ENCODE results near the gene MRM3.

DNA sequence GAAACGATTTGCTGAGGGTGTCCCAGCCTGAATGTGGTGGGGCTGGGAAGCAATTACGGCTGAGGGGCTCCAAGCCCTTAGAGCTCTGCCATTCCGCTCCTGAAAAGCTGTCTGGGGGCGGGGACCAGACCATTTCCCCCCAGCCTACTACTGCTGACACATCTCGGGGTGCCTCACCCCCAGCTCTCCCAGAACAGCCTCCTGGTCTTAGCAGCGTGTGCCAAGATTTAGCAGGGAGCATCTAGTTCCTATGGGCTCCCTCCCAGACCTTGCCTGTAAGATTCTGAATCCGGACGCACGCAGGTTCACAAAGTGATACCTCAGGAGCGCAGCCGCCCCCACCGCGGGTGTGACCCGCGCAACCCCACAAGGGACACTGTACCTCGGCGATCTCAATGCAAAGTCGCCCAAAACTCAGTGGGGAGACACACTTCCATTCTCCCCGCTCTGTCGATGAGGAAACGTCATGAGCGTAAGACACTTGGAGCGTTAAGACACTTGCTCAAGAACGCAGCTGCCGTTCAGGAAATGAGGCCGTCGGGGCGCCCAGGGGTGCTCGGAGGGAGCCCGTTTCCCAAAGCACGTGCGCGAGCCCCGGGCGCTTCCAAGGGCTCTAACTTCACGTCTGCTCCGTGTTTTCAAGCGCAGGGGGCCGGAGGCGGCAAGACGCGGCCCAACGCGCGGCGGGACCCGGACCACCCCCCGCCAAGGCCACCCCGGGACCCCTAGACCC is 30.7 kb upstream of the MRM3 start:
- TF ChIP-seq, protein P1, sequence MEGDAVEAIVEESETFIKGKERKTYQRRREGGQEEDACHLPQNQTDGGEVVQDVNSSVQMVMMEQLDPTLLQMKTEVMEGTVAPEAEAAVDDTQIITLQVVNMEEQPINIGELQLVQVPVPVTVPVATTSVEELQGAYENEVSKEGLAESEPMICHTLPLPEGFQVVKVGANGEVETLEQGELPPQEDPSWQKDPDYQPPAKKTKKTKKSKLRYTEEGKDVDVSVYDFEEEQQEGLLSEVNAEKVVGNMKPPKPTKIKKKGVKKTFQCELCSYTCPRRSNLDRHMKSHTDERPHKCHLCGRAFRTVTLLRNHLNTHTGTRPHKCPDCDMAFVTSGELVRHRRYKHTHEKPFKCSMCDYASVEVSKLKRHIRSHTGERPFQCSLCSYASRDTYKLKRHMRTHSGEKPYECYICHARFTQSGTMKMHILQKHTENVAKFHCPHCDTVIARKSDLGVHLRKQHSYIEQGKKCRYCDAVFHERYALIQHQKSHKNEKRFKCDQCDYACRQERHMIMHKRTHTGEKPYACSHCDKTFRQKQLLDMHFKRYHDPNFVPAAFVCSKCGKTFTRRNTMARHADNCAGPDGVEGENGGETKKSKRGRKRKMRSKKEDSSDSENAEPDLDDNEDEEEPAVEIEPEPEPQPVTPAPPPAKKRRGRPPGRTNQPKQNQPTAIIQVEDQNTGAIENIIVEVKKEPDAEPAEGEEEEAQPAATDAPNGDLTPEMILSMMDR (IDR thresholded peaks at IDR 0.05; ENCODE audit: low read depth, low read length, missing input control) = no peak
- TF ChIP-seq, protein P2, sequence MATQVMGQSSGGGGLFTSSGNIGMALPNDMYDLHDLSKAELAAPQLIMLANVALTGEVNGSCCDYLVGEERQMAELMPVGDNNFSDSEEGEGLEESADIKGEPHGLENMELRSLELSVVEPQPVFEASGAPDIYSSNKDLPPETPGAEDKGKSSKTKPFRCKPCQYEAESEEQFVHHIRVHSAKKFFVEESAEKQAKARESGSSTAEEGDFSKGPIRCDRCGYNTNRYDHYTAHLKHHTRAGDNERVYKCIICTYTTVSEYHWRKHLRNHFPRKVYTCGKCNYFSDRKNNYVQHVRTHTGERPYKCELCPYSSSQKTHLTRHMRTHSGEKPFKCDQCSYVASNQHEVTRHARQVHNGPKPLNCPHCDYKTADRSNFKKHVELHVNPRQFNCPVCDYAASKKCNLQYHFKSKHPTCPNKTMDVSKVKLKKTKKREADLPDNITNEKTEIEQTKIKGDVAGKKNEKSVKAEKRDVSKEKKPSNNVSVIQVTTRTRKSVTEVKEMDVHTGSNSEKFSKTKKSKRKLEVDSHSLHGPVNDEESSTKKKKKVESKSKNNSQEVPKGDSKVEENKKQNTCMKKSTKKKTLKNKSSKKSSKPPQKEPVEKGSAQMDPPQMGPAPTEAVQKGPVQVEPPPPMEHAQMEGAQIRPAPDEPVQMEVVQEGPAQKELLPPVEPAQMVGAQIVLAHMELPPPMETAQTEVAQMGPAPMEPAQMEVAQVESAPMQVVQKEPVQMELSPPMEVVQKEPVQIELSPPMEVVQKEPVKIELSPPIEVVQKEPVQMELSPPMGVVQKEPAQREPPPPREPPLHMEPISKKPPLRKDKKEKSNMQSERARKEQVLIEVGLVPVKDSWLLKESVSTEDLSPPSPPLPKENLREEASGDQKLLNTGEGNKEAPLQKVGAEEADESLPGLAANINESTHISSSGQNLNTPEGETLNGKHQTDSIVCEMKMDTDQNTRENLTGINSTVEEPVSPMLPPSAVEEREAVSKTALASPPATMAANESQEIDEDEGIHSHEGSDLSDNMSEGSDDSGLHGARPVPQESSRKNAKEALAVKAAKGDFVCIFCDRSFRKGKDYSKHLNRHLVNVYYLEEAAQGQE (IDR thresholded peaks at IDR 0.05) = no peak
- no peak for TF ChIP-seq GABPA (IDR thresholded peaks at IDR 0.05 in 1 of 2, conservative IDR thresholded peaks at IDR 0.05 in 1 of 2)
- no peak for TF ChIP-seq ATF3 (IDR thresholded peaks at IDR 0.05)

Data from liver (tissue), 3 donors.